Ascending aorta (tissue), 2 donors: ENCODE data around the gene PHC3. TPM values are rescaled to one million over a fixed set of nuclear protein-coding genes. Genes with fewer than 3 reads are reported as not detected.

ENCODE experiments used
- DNase-seq, 2 donors: peaks; one replicate each; pipeline ENCODE4 v3.0.0-alpha.2; 2019; ENCODE audit warnings: low spot score in 2 of 2
- H3K27ac ChIP-seq, 2 donors: fragments of 200-600 bp; sonication (generic); one replicate each; pipeline ENCODE4 v1.5.1; 2016 to 2017; ENCODE audit warnings: mild to moderate bottlenecking in 1 of 2
- H3K27me3 ChIP-seq: fragments of 200-600 bp; sonication (generic); one replicate; pipeline ENCODE4 v1.5.1; 2017
- H3K36me3 ChIP-seq, 2 donors: fragments of 200-600 bp; sonication (generic); one replicate each; pipeline ENCODE4 v1.5.1; 2016
- H3K4me1 ChIP-seq, 2 donors: fragments of 200-600 bp; sonication (generic); one replicate each; pipeline ENCODE4 v1.5.1; 2016 to 2017; ENCODE audit warnings: mild to moderate bottlenecking in 1 of 2
- H3K4me3 ChIP-seq, 2 donors: fragments of 200-600 bp; sonication (generic); one replicate each; pipeline ENCODE4 v1.5.1; 2016 to 2017; ENCODE audit warnings: mild to moderate bottlenecking in 1 of 2
- H3K9me3 ChIP-seq, 2 donors: fragments of 200-600 bp; sonication (generic); one replicate each; pipeline ENCODE4 v1.5.1; 2016
- CTCF ChIP-seq, 3 experiments: fragments of 200-600 bp in 2 of 3; fragments of 450-650 bp in 1 of 3; sonication (generic) in 2 of 3; IDR thresholded peaks; one replicate each; pipeline ENCODE4 v1.5.1; 2016 to 2019; ENCODE audit warnings: antibody characterized with exemption in 3 of 3, mild to moderate bottlenecking in 1 of 3, moderate library complexity in 1 of 3
- intact Hi-C: fragments of 100-400 bp; cut with DNase I; formaldehyde crosslinking; loops from one replicate; pipeline ENCODE4 v1.15.1; 2023
- total RNA-seq: library from RNA; depleted of rRNA; stranded (reverse); fragments of >200 nt; gene quantifications from one replicate; pipeline ENCODE4 v1.1.0, GENCODE V29; 2016

Gene PHC3
- total RNA-seq, 1 donor from 2014 or later: 43.3 TPM

GRCh38 chr3:170046269-170047132 is 135.0 kb downstream of the PHC3 start:
- intact Hi-C loops: no loop called here
- Histone ChIP-seq H3K4me3 (no peak overlapping the region), H3K4me1 (no peaks in the 10 kb centered on the region), H3K27me3 (no peaks in the 10 kb centered on the region), H3K27ac (no peak overlapping the region), H3K36me3 (no peaks in the 10 kb centered on the region), H3K9me3 (no peaks in the 10 kb centered on the region)
- TF ChIP-seq CTCF (IDR thresholded peaks at IDR 0.05): no peak
- no peak for DNase-seq

- DNase-seq: no peak
- Histone ChIP-seq H3K27me3 (no peaks in the 10 kb centered on the region), H3K9me3 (no peaks in the 10 kb centered on the region), H3K36me3 (no peaks in the 10 kb centered on the region), H3K4me3 (no peak overlapping the region), H3K4me1 (no peaks in the 10 kb centered on the region), H3K27ac (no peak overlapping the region)
- TF ChIP-seq CTCF (IDR thresholded peaks at IDR 0.05): no peak
- intact Hi-C loops: no loop called here
Measured at GRCh38 chr3:170044795-170045244, 136.7 kb downstream of the PHC3 start.

GRCh38 chr3:170044271-170044670 is 137.3 kb downstream of the PHC3 start:
- Histone ChIP-seq H3K4me3 (no peak overlapping the region), H3K27ac (no peak overlapping the region), H3K27me3 (no peaks in the 10 kb centered on the region), H3K36me3 (no peaks in the 10 kb centered on the region), H3K9me3 (no peaks in the 10 kb centered on the region), H3K4me1 (no peaks in the 10 kb centered on the region)
- no peak for TF ChIP-seq CTCF (IDR thresholded peaks at IDR 0.05)
- no peak for DNase-seq
- intact Hi-C loops: no loop called here

GRCh38 chr3:170043506-170043905 is 138.0 kb downstream of the PHC3 start:
- no peaks in the 10 kb centered on the region for H3K9me3 ChIP-seq
- H3K4me3 ChIP-seq: no peak overlapping the region
- no peak for TF ChIP-seq CTCF (IDR thresholded peaks at IDR 0.05)
- H3K36me3 ChIP-seq: no peaks in the 10 kb centered on the region
- peaks cover 0 to 4% of the 10 kb centered on the region in 2 donors for H3K4me1 ChIP-seq
- H3K27ac ChIP-seq: no peak overlapping the region
- H3K27me3 ChIP-seq: no peaks in the 10 kb centered on the region
- intact Hi-C loops: no loop called here
- DNase-seq: no peak

GRCh38 chr3:170040418-170040817 is 141.1 kb downstream of the PHC3 start:
- Histone ChIP-seq H3K9me3 (no peaks in the 10 kb centered on the region), H3K27me3 (peaks cover 6% of the 10 kb centered on the region), H3K36me3 (no peaks in the 10 kb centered on the region), H3K27ac (no peak overlapping the region), H3K4me3 (no peak overlapping the region), H3K4me1 (peaks cover 4 to 5% of the 10 kb centered on the region in 2 donors)
- no peak for TF ChIP-seq CTCF (IDR thresholded peaks at IDR 0.05)
- intact Hi-C loops: no loop called here
- DNase-seq: no peak
